IMR-90 (cell line): ENCODE measurements around the gene TENM3.

Experiments
- RFX5 ChIP-seq: IDR thresholded peaks from 2 replicates; pipeline ENCODE4 v1.8.0; 2012; ENCODE audit warnings: low read depth, mild to moderate bottlenecking, low read length, moderate library complexity
- TF ChIP-seq, protein P1 (sequence below): fragments of 150-350 bp; IDR thresholded peaks from 2 replicates; pipeline ENCODE4 v1.6.1; 2016; ENCODE audit warnings: low read depth, mild to moderate bottlenecking, low read length, moderate library complexity, borderline replicate concordance

DNA sequence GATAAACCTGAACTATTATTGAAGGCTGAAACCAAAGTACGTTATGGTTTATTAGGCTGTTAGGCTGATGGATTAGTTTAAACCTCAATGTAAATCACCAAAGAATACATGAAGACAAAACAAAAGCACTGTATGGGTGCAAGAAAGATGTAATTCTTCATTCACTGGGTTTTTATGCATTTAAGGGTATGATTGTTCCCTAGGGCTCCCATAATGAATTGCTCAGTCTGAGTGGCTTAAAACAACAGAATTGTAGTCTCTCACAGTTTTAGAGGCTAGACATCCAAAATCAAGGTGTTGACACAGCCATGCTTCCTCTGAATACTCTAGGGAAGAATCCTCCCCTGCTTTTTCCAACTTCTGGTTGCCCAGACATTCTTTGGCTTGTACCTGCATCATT, 222.8 kb downstream of the TENM3 start:
- TF ChIP-seq, protein P1, sequence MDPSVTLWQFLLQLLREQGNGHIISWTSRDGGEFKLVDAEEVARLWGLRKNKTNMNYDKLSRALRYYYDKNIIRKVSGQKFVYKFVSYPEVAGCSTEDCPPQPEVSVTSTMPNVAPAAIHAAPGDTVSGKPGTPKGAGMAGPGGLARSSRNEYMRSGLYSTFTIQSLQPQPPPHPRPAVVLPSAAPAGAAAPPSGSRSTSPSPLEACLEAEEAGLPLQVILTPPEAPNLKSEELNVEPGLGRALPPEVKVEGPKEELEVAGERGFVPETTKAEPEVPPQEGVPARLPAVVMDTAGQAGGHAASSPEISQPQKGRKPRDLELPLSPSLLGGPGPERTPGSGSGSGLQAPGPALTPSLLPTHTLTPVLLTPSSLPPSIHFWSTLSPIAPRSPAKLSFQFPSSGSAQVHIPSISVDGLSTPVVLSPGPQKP: no peak
- no peak for TF ChIP-seq RFX5
